HG02884 (cell line): ENCODE data around the gene KCNH5.

Experiments
- ATAC-seq: cut with Tn5 transposase; IDR thresholded peaks from one replicate; pipeline ENCODE4 v1.9.1; 2021; ENCODE audit warnings: mild to moderate bottlenecking, moderate library complexity; ENCODE audit not compliant: unreplicated experiment

Gene KCNH5

DNA sequence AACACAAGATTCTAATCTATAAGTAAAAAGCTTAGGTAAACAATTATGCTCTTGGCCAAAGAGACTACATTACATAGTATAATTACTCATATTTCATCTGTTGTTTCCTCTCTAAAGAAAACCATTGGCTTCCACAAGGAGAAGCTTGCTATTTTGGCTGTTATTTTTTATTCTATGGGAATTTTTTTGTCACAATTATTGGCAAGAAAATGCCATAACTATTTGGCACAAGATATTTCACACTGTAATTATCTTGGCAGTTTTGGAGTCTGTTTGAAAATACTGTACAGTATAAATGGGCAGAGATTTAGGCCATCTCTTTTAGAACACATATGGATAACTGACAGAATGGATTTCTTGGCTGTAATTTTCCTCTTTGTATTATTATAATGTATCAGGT lies 51.2 kb downstream of the KCNH5 start:
- ATAC-seq, result no peak

GRCh38 chr14:62988967-62989366 lies 56.3 kb downstream of the KCNH5 start:
- ATAC-seq, result no peak

- no peak for ATAC-seq
Measured at GRCh38 chr14:62983821-62984220, 61.4 kb downstream of the KCNH5 start.

DNA sequence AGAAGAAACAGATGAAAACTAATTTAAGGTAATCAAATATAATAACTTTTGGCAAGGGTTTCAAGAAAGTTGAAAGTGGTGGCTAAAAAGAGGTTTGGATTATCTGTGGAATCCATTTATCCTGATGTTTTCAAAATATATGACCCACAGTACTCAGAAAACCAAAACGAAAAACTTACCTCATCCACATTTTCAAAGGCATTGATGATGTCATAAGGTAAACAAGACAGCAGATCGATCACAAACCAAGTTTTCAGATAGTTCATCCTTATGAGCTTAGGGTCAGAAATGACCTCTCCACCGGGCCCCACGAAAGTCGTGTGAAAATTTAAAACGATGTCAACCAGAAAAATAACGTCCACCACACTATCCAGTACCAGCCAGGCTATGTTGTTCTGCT lies 64.6 kb downstream of the KCNH5 start:
- ATAC-seq, result no peak

- ATAC-seq, result no peak
Measured at GRCh38 chr14:62957562-62957961, 87.7 kb downstream of the KCNH5 start.

DNA sequence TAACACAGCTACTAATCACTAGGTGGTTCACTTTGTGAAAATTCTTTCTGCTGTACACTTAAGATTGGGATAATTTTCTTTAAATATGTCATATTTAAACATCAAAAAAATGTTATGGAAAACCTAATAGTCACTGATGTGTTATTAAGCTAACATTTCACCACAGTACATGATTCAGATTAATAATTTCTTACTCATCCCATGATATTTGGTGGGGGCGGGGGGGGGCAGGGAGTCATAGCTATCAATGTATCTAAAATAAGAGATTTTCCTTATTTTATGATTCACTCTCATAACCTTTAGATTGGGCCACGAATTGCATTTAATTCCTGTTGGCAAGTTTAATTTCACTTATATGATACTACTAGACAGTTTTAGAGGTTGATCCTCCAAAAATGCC lies 88.8 kb downstream of the KCNH5 start:
- ATAC-seq, result no peak

GRCh38 chr14:62954165-62954564 lies 91.1 kb downstream of the KCNH5 start:
- no peak for ATAC-seq

DNA sequence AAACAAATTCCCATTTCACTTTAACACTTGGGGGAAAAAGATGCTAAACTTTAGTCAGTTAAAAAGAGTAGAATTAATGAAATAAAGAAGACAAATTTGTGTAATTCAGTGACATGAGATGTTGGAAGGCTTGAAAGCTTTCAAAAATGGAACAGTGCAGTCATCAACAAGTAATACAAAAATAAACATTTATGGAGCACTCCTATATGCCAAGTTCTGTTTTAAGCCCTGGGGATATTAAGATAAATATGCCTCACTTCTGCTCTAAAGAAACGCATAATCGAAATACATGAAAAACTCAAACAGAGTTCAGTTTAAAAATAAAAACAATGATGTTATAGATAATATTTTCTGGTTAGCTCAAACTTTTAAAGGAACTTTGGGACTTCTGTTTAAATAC lies 93.0 kb downstream of the KCNH5 start:
- ATAC-seq, result no peak

DNA sequence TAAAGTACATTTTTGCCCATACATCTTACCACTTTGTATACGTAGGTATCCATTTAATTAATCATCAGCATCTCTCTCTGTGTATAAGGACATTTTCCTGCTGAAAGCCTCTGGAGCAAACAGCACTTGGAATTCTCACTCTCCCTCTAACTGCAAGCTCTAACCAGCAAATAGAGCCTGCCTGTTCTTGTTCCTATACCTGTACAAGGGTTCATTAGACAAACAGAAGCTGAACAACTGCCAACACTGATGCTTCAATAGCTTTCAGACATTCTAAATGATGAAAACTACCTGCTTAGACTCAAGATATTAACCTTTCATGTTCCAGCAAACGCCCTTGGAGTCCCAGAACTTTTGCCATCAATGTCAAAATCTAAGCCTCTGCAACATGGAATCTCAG lies 98.0 kb downstream of the KCNH5 start:
- no peak for ATAC-seq

GRCh38 chr14:62946221-62946620 lies 99.0 kb downstream of the KCNH5 start:
- ATAC-seq, result no peak

DNA sequence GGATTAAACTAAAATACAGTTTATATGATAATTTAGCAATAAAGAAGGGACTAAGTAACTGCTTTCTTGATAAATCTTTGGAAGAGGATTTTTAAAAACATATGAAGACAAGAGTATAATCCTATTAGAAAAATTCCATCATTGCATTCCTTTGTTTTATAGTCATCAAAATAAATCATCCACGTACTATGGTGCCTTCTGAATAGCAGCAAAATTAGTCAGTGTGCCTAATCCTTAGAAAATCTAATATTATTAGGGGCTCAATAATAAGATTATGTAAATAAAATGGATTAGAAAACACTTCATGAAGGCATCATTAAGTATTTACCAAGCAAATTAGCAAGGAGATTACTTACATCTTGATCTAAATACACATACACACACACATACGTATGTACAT lies 102.1 kb downstream of the KCNH5 start:
- no peak for ATAC-seq

DNA sequence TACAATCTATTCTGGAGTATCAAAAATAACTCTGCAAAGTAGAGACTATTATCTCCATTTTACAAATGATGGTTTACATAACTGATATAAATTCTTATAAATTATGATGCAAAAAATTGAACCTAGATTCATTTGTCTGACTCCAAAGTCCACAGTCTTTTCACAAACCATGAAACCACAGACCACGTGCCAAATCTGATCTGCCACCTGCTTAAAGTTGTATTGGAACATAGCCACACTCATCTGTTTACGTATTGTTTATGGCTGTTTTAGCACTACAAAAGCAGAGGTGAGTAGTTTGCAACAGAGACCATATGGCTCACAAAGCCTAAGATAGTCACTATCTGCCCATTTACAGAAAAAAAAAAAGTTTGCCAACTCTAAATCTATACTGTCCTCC lies 105.3 kb downstream of the KCNH5 start:
- no peak for ATAC-seq

GRCh38 chr14:62938778-62939177 lies 106.5 kb downstream of the KCNH5 start:
- no peak for ATAC-seq

GRCh38 chr14:62934439-62934838 lies 110.8 kb downstream of the KCNH5 start:
- ATAC-seq, result no peak

- ATAC-seq, result no peak
Measured at GRCh38 chr14:62921466-62921865, 123.8 kb downstream of the KCNH5 start.

- ATAC-seq, result no peak
Measured at GRCh38 chr14:62916551-62916950, 128.7 kb downstream of the KCNH5 start.

DNA sequence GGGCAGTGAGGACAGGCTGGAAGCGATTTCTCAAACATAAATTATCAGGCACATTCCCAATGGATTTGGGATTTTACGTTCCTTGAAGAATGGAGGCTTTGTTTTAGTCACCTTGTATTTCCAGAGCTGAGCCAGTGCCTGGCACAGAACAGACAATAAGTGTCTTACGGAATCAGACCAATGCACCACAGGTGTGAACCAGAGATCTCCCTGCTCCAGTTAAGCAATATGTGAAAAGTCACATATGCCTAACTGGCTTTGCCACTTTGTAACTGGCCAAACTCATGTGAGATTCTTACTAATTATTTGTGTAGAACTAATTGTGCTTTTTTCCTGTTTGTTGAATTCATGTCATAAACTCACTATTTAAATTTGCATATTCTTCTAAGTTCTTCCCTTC lies 130.4 kb downstream of the KCNH5 start:
- ATAC-seq, result no peak

DNA sequence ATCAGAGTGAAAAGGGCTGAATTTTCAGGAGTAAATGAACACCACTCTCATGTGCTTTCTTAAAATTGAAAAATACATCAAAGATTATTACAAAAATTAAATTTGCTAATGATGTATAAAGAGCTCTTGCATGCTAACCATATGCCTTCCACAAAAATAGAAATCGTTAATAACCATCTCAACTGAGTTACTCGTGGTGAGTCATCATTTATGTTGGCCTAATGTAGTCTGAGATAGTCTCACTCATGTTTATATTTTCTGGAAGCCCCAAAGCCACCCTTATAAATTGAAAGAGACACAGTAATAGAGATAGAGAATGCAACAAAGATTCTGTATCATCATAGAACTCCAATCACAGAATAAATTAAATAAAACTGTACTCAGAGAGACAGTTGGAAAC lies 131.2 kb downstream of the KCNH5 start:
- ATAC-seq, result no peak

DNA sequence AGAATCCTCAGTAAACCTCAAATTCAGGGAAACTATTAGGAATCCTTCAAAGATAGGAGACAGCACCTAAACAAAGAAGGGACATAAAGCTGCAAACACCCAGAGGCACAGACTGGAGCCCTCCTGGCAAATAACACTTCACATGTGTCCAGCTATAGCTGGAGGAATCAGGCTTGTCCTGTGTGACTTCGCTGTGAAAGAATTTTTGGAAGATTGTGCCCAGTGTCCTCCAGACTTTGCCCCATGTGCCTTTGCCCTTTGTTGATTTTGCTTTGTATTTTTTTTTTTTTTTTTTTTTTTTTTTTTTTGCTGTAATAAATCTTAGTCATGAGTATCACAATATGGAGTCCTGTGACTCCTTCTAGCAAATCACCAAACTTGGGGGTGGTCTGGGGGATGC lies 136.8 kb downstream of the KCNH5 start:
- no peak for ATAC-seq

DNA sequence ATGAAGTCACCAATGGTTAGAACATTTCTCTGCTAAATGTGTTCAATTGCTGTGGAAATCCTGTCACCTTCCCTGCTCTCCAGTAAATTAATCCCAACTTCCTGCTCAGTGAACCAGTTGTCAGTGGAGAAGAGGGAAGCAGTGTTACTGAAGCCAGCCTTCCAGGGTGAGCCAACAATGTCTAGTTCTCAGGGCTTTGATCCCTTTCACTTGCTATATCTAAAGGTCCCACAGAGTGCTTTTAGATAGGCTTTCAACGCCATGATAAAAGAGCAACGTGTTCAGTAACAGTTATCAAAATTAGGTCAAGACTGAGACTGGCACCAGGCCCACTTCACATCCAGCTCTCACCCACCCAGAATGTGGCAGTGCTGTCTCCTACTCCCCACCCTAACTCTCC lies 139.7 kb downstream of the KCNH5 start:
- ATAC-seq, result no peak

DNA sequence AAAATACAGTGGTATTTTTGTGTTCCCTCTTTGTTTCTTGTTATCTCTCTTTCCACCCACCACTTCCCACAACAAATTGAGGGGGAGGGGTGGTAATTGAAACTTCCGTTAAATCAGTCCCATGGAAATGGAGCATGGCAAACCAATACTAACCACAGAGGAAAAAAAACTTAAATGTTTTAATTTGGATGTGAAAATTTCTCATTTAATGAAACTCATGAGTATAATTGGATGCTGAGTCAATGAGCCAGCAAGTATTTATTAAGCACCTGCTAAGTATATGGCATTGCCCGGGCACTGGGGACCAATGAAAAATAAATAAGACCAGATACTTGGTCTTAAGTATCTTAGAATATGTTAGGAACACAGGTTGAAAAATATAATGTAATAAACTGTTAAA lies 147.5 kb downstream of the KCNH5 start:
- ATAC-seq, result no peak

DNA sequence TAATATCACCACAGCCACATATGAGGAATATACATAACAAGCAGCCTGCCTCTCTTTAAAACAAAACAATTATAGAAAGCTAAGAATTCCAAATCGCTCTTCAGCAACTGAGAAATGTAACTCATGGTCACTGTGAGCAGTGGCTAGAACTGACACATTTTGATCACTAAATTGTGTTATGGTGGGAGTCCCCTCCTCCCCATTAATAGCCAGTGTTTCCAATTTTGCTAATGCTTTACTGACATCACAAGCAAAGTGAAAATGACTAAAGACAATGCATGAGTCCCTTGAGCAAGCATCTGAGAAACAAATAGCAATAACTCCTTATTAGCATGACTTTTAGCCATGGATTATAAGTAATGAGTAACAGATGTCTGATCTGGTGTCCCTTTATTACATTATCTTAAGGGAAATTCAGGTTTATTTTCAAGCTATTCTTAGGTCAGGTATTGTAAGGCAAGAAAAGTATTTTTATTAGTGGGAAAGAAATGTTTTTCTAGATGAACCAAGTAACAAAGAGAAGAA lies 148.3 kb downstream of the KCNH5 start:
- ATAC-seq, result no peak

GRCh38 chr14:62894736-62895135 lies 150.5 kb downstream of the KCNH5 start:
- no peak for ATAC-seq

DNA sequence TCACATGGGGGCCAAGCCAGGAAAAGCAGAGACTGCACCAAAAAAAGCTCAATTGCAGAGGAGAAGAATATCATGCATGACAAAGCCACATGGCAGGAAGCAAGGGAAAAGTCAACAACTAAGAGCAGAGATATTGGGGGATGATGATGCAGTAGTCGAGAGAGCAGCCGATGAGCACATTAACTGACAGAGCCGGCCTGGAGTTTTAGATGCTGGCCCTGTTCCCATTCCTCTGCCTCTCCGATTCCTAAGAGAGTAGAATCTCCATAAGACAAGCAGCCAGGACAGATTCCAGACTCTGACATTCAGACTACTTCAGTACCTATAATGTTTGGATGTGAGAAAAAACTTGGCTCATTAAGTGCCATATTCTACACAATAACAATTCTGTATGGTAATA lies 155.9 kb downstream of the KCNH5 start:
- ATAC-seq, result no peak
